K562 (cell line): ENCODE data around the gene KIF26B. TPM values are rescaled to one million over a fixed set of nuclear protein-coding genes. Genes with fewer than 3 reads are reported as not detected.
A peak's percentile ranks its signal among the peaks of the same experiment; 100 is the strongest.
"Not testable (repeated sequence)": the region's sequence is repeated elsewhere in the genome, so short reads cannot be mapped to it uniquely, and the experiment has no call there.

Experiments used
- ATAC-seq: fragments of 200-7000 bp; cut with Tn5 transposase; 3 replicates; pipeline ENCODE4 v1.9.1; 2020; ENCODE audit warnings: moderate library complexity
- BruUV-seq: library from RNA; stranded (reverse); fragments of 400-500 nt; replicated peaks from 2 replicates; lab custom pipeline; 2021; lab: Mats Ljungman, UMichigan
- CTCF ChIA-PET: fragments of 300-600 bp; formaldehyde crosslinking; extraction: SDS; loops from one replicate; lab custom pipeline; 2021; ENCODE audit warnings: low intra/inter-chr PET ratio; lab: Yijun Ruan, JAX
- POLR2A ChIA-PET: fragments of 300-600, 350-650 bp; sonication (Branson Sonifier 250); formaldehyde crosslinking; extraction: SDS; loops from one replicate; lab custom pipeline; 2021; ENCODE audit warnings: antibody characterized with exemption, inconsistent platforms; lab: Yijun Ruan, JAX
- DNase-seq, 4 experiments: peaks; one replicate each; pipeline versions ENCODE4 v3.0.0 to v3.0.0-alpha.2; 2011 to 2018; ENCODE audit warnings: low spot score in 3 of 4, mixed read lengths in 3 of 4; ENCODE audit errors: extremely low read depth in 1 of 4
- FAIRE-seq: peaks from 2 replicates; lab custom pipeline; 2011; peaks lifted over from hg19 to GRCh38; lab: Jason Lieb, UNC
- H2AFZ ChIP-seq: 2 replicates; pipeline ENCODE4 v1.6.0; 2011; ENCODE audit warnings: low read depth, low read length, control low read depth, inconsistent platforms
- H3K27ac ChIP-seq: fragments of 200-600 bp; 3 replicates; pipeline ENCODE4 v1.8.0; 2011; ENCODE audit warnings: low read depth, mild to moderate bottlenecking, control low read depth, inconsistent platforms, low read length, moderate library complexity, mixed read lengths; ENCODE audit errors: extremely low read depth
- H3K27me3 ChIP-seq, 2 experiments: fragments of 300-600 bp in 1 of 2; 2 replicates in 1 of 2; 3 replicates in 1 of 2; pipeline versions ENCODE4 v1.6.0 to v1.8.0; 2011; ENCODE audit warnings: inconsistent platforms in 2 of 2, low read length in 2 of 2, mild to moderate bottlenecking in 1 of 2, mixed read lengths in 1 of 2, moderate library complexity in 1 of 2; ENCODE audit not compliant: control insufficient read depth in 2 of 2, insufficient read depth in 2 of 2
- H3K36me3 ChIP-seq: fragments of 300-600 bp; 3 replicates; pipeline ENCODE4 v1.8.0; 2011; ENCODE audit warnings: mild to moderate bottlenecking, low read length, inconsistent platforms; ENCODE audit not compliant: control insufficient read depth, insufficient read depth
- H3K4me1 ChIP-seq, 2 experiments: fragments of 200-600 bp in 1 of 2; replicated peaks in 1 of 2; 2 replicates in 1 of 2; 3 replicates in 1 of 2; pipeline versions ENCODE4 v1.5.1 to v1.8.0; 2011; ENCODE audit warnings: inconsistent platforms in 2 of 2, low read length in 2 of 2, mild to moderate bottlenecking in 1 of 2, mixed read lengths in 1 of 2, moderate library complexity in 1 of 2; ENCODE audit not compliant: control insufficient read depth in 2 of 2, insufficient read depth in 2 of 2
- H3K4me2 ChIP-seq: 2 replicates; pipeline ENCODE4 v1.6.1; 2011; ENCODE audit warnings: low read length, control low read depth, inconsistent platforms, mixed read lengths; ENCODE audit not compliant: insufficient read depth
- H3K4me3 ChIP-seq: fragments of 200-600 bp; sonication (generic), shearing (Covaris generic); 2 replicates; pipeline ENCODE4 v1.5.1; 2016; ENCODE audit warnings: control low read depth, inconsistent platforms
- H3K79me2 ChIP-seq: fragments of 200-600 bp; 3 replicates; pipeline ENCODE4 v1.8.0; 2011; ENCODE audit warnings: low read length, inconsistent platforms; ENCODE audit not compliant: control insufficient read depth, insufficient read depth
- H3K9ac ChIP-seq, 2 experiments: 2 replicates each; pipeline versions ENCODE4 v1.6.0 to v1.6.1; 2011; ENCODE audit warnings: low read depth in 2 of 2, low read length in 2 of 2, control low read depth in 1 of 2, inconsistent platforms in 1 of 2, mild to moderate bottlenecking in 1 of 2, mixed read lengths in 1 of 2; ENCODE audit not compliant: insufficient read depth in 1 of 2
- H3K9me1 ChIP-seq: one replicate; pipeline ENCODE4 v1.6.0; 2011; ENCODE audit warnings: inconsistent platforms, mild to moderate bottlenecking, low read length, moderate library complexity; ENCODE audit not compliant: control insufficient read depth, insufficient read depth
- H3K9me3 ChIP-seq: replicated peaks from 2 replicates; pipeline ENCODE4 v1.5.1; 2011; ENCODE audit warnings: low read depth, low read length, inconsistent platforms; ENCODE audit not compliant: control insufficient read depth, insufficient read depth
- H4K20me1 ChIP-seq: replicated peaks from 2 replicates; pipeline ENCODE4 v1.6.1; 2011; ENCODE audit warnings: low read length, inconsistent platforms, mixed read lengths; ENCODE audit not compliant: control insufficient read depth, insufficient read depth
- CBX8 ChIP-seq: fragments of 200-600 bp; sonication (generic); IDR thresholded peaks from 2 replicates; pipeline ENCODE4 v1.6.1; 2012; ENCODE audit warnings: borderline replicate concordance, mixed run types, low read depth, mild to moderate bottlenecking, moderate library complexity, mixed read lengths, low read length, control low read depth, inconsistent platforms; ENCODE audit not compliant: poor library complexity, severe bottlenecking; ENCODE audit errors: extremely low read depth
- HINFP ChIP-seq: fragments of 450-650 bp; conservative IDR thresholded peaks from 2 replicates; pipeline ENCODE4 v1.6.1; 2016; ENCODE audit warnings: missing genetic modification characterization, low read depth, mild to moderate bottlenecking, control low read depth, missing compliant biosample characterization
- MECOM ChIP-seq: fragments of 250-450 bp; sonication (Bioruptor Pico); IDR thresholded peaks from 2 replicates; pipeline ENCODE4 v1.8.0; 2022; ENCODE audit warnings: inconsistent platforms
- RNF2 ChIP-seq: sonication (generic); IDR thresholded peaks from 2 replicates; pipeline ENCODE4 v1.6.1; 2016
- ZNF75A ChIP-seq: fragments of 450-650 bp; formaldehyde crosslinking; IDR thresholded peaks from 2 replicates; pipeline ENCODE4 v1.4.0; 2020; ENCODE audit warnings: mild to moderate bottlenecking
- ZNF764 ChIP-seq: fragments of 250-450 bp; sonication (Bioruptor Pico); IDR thresholded peaks from 2 replicates; pipeline ENCODE4 v1.4.0; 2020; ENCODE audit warnings: low read depth, mild to moderate bottlenecking, moderate library complexity
- WGBS: fragments of 100-300 bp; shearing (Covaris generic); methylation state at CpG from one replicate; pipeline ENCODE4 v1.1.6; 2016; ENCODE audit warnings: low coverage, mixed read lengths; ENCODE audit not compliant: insufficient coverage; ENCODE audit errors: missing lambda C conversion rate; 5-methylcytosine and 5-hydroxymethylcytosine counted together
- in situ Hi-C: fragments of 300-500 bp; cut with MboI; formaldehyde crosslinking; loops from 4 replicates; pipeline ENCODE4 v1.15.0; 2018; ENCODE audit warnings: inconsistent platforms, mixed read lengths
- intact Hi-C: fragments of 100-400 bp; cut with micrococcal nuclease; formaldehyde crosslinking; loops from 2 replicates; pipeline ENCODE4 v1.14.2; 2022
- polyA plus RNA-seq, 8 experiments: library from polyadenylated mRNA; depleted of rRNA in 4 of 8; stranded (reverse) in 5 of 8; unstranded in 3 of 8; fragments of >200 nt; fragmentation: Nextera tagmentation in 2 of 8; fragmentation: Illumina TruSeq in 1 of 8; extraction: Ambion mirVana in 2 of 8; extraction: Trizol in 1 of 8; gene quantifications; 2 replicates each; pipeline versions ENCODE4 v1.2.1 to v1.2.3, GENCODE V29; 2011 to 2014; ENCODE audit warnings: inconsistent platforms in 1 of 8, missing spikeins in 1 of 8
- total RNA-seq, 7 experiments: library from RNA; depleted of rRNA in 6 of 7; stranded (reverse); fragments of >200 nt in 6 of 7; fragmentation: Illumina TruSeq in 2 of 7; extraction: Trizol in 2 of 7; gene quantifications; 2 replicates each; pipeline versions ENCODE4 v1.2.1 to v1.2.3, GENCODE V29; 2011 to 2021; ENCODE audit warnings: low replicate concordance in 1 of 7
- TF ChIP-seq, protein P1 (sequence below): fragments of 250-450 bp; sonication (Bioruptor Pico); IDR thresholded peaks from 2 replicates; pipeline ENCODE4 v1.9.0; 2021; ENCODE audit warnings: mild to moderate bottlenecking

The KIF26B gene
- total and polyA plus RNA-seq, 9 of the 15 experiments (the other 6 are each of a cell fraction or from before 2014, with no cell fraction given) = 0.02 to 0.08 (median 0.03) TPM; not detected in 6

DNA sequence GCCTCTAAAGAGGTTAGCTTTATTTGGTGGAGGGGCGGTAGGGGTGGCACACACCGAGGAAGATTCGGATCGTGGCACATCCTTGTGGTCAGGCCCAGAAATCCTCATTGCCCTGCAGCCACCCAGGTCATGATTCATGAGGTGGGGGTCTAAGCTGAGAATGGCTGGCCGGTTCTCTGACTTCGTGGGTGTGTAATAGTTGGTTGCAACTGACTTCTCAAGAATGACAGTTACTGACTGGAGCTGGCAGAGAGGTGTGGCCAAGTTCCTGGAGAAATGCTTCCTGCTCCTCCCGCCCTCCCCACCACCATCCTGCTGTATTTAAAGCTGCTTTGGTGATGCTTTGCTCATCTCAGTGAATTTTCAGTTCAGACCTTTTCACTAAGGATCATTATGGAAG lies 198.6 kb downstream of the KIF26B start (continued):
- no peak for TF ChIP-seq HINFP (tag)
- TF ChIP-seq, all 486 proteins: peak for 0

DNA sequence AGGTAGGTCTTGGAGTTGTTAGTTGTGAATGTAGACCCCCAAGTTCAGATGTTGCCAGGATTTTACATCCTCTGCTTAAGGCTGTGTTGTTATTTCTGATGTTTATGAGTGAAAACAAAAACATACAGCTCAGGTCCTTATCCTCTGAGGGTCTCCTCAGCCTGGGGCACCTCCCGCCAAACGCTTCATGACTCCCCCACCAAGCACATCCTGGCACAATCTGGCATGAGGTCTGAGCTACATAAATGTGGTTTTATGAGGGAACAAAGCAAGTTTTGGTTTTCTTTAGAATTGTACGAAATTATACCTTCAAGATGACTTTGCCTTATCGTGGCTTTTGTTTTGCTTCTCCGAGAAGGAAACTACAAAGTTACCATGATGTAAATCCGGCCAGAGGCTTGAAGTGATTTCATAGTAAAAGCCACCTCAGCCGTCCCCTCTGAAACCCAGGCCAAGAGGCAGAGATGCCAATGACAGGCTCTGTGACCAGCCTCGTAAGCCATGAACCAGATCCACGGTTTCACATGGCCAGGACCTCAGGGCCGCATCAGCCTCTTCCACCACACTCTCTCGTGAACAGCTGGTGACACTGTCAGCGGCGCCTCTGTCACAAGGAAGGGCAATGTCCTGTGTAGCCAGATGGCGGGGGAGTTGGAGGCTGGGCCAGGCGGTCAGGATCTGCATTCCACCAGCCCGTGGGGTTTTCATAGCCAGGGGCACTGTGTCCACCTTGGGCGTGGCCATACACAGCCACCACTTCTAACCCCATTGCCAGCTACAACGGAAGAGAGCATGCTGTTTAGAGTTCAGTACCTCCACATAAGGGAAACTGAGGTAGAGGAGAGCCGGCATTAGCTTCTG lies 199.4 kb downstream of the KIF26B start:
- ChIA-PET POLR2A (interaction anchor here (0.6 kb wide), 1 partner anchor 514 kb away, joined by 3 read pairs; no protein-coding TSS in a partner anchor), CTCF (no interaction called here)
- no peaks in the 10 kb centered on the region for H3K4me1 ChIP-seq
- H3K27ac ChIP-seq = no peak overlapping the region
- no TSS peak for BruUV-seq
- no peak for DNase-seq
- WGBS = 3% methylated on average over 19 of the region's 19 CpGs
- H3K36me3 ChIP-seq = no peaks in the 10 kb centered on the region
- H3K4me2 ChIP-seq = no peak overlapping the region
- H2AFZ ChIP-seq = no peak overlapping the region
- intact Hi-C loops = no loop called here
- H3K79me2 ChIP-seq = no peaks in the 10 kb centered on the region
- in situ Hi-C loops = no loop called here
- peaks cover 58 to 78% of the 10 kb centered on the region in 2 experiments for H3K27me3 ChIP-seq
- no peak overlapping the region for H3K4me3 ChIP-seq
- TF ChIP-seq ZNF75A (CRISPR knock-in tag) (no peak), RNF2 (0 out of 2 replicates have a peak, but pooled peaks have one; percentile 44), CBX8 (peak; percentile 63), MECOM (no peak), ZNF764 (no peak)
- TF ChIP-seq, protein P1, sequence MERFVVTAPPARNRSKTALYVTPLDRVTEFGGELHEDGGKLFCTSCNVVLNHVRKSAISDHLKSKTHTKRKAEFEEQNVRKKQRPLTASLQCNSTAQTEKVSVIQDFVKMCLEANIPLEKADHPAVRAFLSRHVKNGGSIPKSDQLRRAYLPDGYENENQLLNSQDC (CRISPR knock-in tag) = no peak
- TF ChIP-seq, all 486 proteins: peak for 2
- no peaks in the 10 kb centered on the region for H3K9me1 ChIP-seq
- H3K9me3 ChIP-seq = no peaks in the 10 kb centered on the region
- no peak for FAIRE-seq
- H4K20me1 ChIP-seq = 0 out of 2 replicates have a peak, but pooled peaks cover 5% of the 10 kb centered on the region
- ATAC-seq = no peak; the same call in 2 of the 3 replicates
- peak overlapping the region in 1 of 2 experiments; percentile 14; a peak in 1 of 4 replicates for H3K9ac ChIP-seq

- H3K4me1 ChIP-seq, H3K9ac ChIP-seq, H3K36me3 ChIP-seq, ATAC-seq, H2AFZ ChIP-seq, H4K20me1 ChIP-seq, H3K9me3 ChIP-seq, H3K9me1 ChIP-seq, H3K4me2 ChIP-seq, FAIRE-seq, intact Hi-C loops, H3K4me3 ChIP-seq, BruUV-seq, H3K79me2 ChIP-seq, H3K27ac ChIP-seq, in situ Hi-C loops, DNase-seq, CTCF ChIA-PET: not testable (repeated sequence)
- H3K27me3 ChIP-seq = peaks cover 55 to 79% of the 10 kb centered on the region in 2 experiments
- POLR2A ChIA-PET = interaction anchor here (1.1 kb wide), 1 partner anchor 9 kb away, joined by 5 read pairs; no protein-coding TSS in a partner anchor
- 3% methylated on average over 14 of the region's 14 CpGs for WGBS
These were observed 201.3 kb downstream of the KIF26B start for GRCh38 chr1:245355851-245356630.
